Measurements from ENCODE around the gene SLC26A1. TPM values are rescaled to one million over a fixed set of nuclear protein-coding genes. Genes with fewer than 3 reads are reported as not detected.

SLC26A1 gene
- total RNA-seq, 1 experiment from 2014 or later, result 0.09 TPM

DNA sequence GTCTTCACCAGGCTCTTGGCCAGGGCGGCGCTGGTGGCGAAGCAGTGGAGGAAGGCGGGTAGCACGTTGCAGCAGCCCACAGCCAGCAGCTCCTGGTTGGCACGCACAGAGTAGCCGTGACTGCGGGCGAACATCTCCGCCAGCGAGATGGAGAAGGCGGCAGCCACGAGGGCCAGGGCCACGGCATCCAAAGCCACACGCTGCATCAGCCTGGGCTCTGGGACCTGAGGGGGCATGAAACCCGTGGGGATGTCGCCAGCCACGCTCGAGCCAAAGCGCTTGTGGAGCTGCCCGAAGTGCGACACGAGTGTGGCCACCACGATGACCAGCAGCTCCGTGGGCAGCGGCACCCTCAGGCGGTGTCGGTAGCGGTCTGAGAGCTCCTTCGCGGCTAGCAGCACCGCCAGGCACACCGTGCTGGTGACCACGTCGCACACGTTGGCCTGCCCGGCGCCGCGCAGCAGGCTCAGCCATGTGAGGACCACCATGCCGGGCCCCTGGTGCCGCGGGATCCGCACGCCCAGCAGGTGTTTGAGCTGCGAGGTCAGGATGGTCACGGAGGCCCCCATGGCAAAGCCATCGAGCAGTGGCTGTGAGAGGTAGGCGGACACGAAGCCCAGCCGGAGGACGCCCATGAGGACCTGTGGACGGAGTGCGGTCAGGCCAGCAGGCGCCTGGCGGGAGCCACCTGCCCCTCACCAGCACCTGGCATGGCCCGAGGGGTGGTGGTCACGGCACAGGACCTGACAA is 3.3 kb downstream of the SLC26A1 start:
- Histone ChIP-seq H3K23me2 (ENCODE audit: insufficient read length, low read depth, low read length, poor library complexity, severe bottlenecking) (peaks cover 3% of the 10 kb centered on the region), H4K8ac (replicated peaks; ENCODE audit: insufficient read length, low read depth, low read length) (no peak overlapping the region), H3K14ac (ENCODE audit: insufficient read depth, low read length) (no peak overlapping the region), H4K20me1 (ENCODE audit: control insufficient read depth, insufficient read depth, insufficient read length) (no peaks in the 10 kb centered on the region), H3K79me1 (ENCODE audit: insufficient read depth, low read depth, low read length, poor library complexity, severe bottlenecking) (no peaks in the 10 kb centered on the region), H3K4me1 (ENCODE audit: insufficient read depth, low read length) (peaks cover 3% of the 10 kb centered on the region; the same call in 1 of the 2 replicates), H2BK20ac (ENCODE audit: low read depth, low read length, poor library complexity, severe bottlenecking) (no peak overlapping the region), H4K91ac (ENCODE audit: insufficient read length, low read depth, low read length) (no peak overlapping the region), H2AK5ac (ENCODE audit: insufficient read length, low read length) (no peak overlapping the region), H3K27me3 (ENCODE audit: insufficient read depth, low read length) (no peaks in the 10 kb centered on the region; the same call in 1 of the 2 replicates), H2AFZ (ENCODE audit: low read length) (no peak overlapping the region), H3K79me2 (ENCODE audit: insufficient read depth, low read length) (no peaks in the 10 kb centered on the region), H3T11ph (ENCODE audit: low read length) (no peak overlapping the region), H2BK12ac (ENCODE audit: insufficient read length, low read depth, low read length) (no peak overlapping the region), H3K23ac (ENCODE audit: insufficient read length, low read depth, low read length) (no peak overlapping the region), H3K4me2 (ENCODE audit: insufficient read depth, insufficient read length, low read length) (no peak overlapping the region), H2BK120ac (ENCODE audit: low read depth, low read length, poor library complexity, severe bottlenecking) (no peak overlapping the region), H2BK15ac (ENCODE audit: low read depth, low read length) (no peak overlapping the region), H3K9me3 (ENCODE audit: control insufficient read depth, low read depth, low read length) (no peaks in the 10 kb centered on the region), H3K9ac (ENCODE audit: extremely low read depth, insufficient read length, low read length) (no peak overlapping the region), H2BK5ac (ENCODE audit: insufficient read length, low read length) (no peak overlapping the region), H4K5ac (ENCODE audit: insufficient read length, low read depth, low read length) (no peak overlapping the region), H3K27ac (ENCODE audit: insufficient read length, low read depth, low read length) (no peak overlapping the region), H3K4ac (ENCODE audit: low read depth, low read length) (no peak overlapping the region), H3K56ac (ENCODE audit: insufficient read length, low read depth, low read length) (no peak overlapping the region), H3K18ac (ENCODE audit: insufficient read length, low read depth, low read length) (no peak overlapping the region)
- H3K4me3 Mint-ChIP-seq, result no peak overlapping the region
- DNase-seq, result no peak
- H3K27me3 Mint-ChIP-seq (ENCODE audit: low read depth), result peaks cover 17% of the 10 kb centered on the region
- H3K4me1 Mint-ChIP-seq, result peaks cover 8 to 9% of the 10 kb centered on the region in 2 experiments
- H3K27ac Mint-ChIP-seq, result no peak overlapping the region
- H3K36me3 Mint-ChIP-seq (ENCODE audit: insufficient read depth in 1 of 3, low read depth in 3 of 3), result no peaks in the 10 kb centered on the region
- TF ChIP-seq, protein P1, sequence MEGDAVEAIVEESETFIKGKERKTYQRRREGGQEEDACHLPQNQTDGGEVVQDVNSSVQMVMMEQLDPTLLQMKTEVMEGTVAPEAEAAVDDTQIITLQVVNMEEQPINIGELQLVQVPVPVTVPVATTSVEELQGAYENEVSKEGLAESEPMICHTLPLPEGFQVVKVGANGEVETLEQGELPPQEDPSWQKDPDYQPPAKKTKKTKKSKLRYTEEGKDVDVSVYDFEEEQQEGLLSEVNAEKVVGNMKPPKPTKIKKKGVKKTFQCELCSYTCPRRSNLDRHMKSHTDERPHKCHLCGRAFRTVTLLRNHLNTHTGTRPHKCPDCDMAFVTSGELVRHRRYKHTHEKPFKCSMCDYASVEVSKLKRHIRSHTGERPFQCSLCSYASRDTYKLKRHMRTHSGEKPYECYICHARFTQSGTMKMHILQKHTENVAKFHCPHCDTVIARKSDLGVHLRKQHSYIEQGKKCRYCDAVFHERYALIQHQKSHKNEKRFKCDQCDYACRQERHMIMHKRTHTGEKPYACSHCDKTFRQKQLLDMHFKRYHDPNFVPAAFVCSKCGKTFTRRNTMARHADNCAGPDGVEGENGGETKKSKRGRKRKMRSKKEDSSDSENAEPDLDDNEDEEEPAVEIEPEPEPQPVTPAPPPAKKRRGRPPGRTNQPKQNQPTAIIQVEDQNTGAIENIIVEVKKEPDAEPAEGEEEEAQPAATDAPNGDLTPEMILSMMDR (conservative IDR thresholded peaks at IDR 0.05), result no peak
- WGBS (ENCODE audit: extremely low coverage, insufficient read length, low lambda C conversion rate), result no CpG with 5 or more reads among the region's 58 CpGs
- 0 out of 5 replicates have a peak, but pooled peaks cover 0 to 4% of the 10 kb centered on the region in 2 experiments for H3K9me3 Mint-ChIP-seq

Measured in H9 (cell line).